Measurements from ENCODE around the gene CDC42BPA.
"Not testable (repeated sequence)": the region's sequence is repeated elsewhere in the genome, so short reads cannot be mapped to it uniquely, and the experiment has no call there.

CDC42BPA gene

DNA sequence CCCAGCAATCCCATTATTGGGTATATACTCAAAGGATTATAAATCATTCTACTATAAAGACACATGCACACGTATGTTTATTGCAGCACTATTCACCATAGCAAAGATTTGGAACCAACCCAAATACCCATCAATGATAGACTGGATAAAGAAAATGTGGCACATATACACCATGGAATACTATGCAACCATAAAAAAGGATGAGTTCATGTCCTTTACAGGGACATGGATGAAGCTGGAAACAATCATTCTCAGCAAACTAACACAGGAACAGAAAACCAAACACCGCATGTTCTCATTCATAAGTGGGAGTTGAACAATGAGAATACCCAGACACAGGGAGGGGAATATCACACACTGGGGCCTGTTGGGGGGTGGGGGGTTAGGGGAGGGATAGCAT lies 318.7 kb downstream of the CDC42BPA start:
- not testable (repeated sequence) for DNase-seq (ENCODE audit: low read depth in 2 of 2)

- no peak for DNase-seq (ENCODE audit: low read depth in 2 of 2)
Observed at GRCh38 chr1:226995365-226996332, 322.6 kb downstream of the CDC42BPA start.

DNA sequence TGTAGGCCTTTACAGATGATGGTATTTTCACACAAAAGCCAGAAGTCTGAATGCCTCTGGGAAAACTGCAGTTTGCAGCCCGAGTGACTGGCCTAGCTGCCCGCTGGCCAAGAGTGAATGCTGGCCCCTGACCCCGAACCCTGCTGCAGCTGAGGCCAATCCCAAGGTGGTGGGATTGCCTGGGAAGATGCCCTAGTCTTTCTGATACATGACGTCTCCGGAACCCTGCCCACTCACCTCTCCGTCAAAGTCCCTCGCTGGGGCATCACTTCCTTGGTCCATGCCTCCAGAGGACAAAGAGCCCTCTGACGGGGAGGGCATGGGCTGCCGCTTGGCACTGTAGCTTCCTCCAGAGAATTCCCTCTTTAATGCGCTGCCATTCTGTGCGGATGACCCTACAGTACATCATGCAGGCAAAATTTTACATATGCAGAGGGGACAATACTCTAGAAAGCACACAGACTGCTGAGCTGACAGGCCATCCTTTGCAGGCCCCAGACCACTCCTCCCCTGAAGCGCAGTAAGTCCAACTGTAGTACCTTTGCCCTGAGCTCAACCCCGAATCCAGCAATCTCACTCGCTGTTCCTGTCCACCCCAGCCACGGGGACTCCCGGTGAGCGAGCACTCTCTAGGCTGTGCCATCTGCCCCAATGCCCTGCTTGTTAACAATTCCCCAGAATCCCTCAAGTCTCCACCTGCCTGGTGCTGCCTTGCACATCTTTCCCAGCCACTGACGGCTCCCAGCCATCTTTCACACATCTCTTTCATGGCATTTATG lies 323.5 kb downstream of the CDC42BPA start:
- DNase-seq (ENCODE audit: low read depth in 2 of 2) = no peak

DNA sequence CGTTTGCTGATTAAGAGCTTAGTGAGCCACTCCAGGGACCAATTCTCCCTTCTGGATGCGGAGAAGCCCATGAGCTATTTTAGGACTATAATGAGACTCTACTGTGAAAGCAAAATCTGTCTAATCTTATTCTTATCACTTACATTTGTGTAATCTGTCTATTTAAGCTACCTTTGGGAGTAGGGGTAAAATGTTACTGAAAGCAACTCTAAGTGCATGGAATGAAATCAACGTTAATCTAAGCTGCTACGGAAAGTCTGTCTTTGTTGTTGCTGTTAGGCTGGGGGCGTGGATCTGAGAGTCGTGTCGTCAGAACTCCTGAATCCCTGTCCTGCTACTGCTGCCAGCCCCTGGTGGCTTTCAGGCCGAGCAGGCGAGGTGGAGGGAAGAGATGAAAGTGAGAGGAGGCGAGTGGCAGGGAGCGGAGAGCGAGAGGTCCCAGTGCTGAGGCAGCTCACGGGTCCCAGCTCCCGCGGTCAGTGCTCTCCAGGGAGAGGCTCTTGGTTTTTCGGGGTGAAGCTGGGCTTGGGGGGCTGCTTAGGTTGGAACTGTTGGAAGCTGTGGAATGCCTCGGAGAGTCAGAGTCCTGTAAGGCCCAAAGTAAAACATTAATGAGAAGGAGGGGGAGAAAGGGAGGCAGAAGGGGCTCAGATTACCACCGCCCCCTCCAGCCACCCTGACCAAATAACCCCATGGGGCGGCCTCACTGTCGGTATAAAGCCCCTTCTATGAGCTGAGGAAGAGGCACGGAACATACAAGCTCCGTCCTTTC lies 324.3 kb downstream of the CDC42BPA start:
- DNase-seq (ENCODE audit: low read depth in 2 of 2) = no peak

GRCh38 chr1:226991920-226992319 lies 326.4 kb downstream of the CDC42BPA start:
- no peak for DNase-seq (ENCODE audit: low read depth in 2 of 2)

GRCh38 chr1:226990133-226990716 lies 328.1 kb downstream of the CDC42BPA start:
- no peak for DNase-seq (ENCODE audit: low read depth in 2 of 2)

GRCh38 chr1:226989085-226989920 lies 329.0 kb downstream of the CDC42BPA start:
- DNase-seq (ENCODE audit: low read depth in 2 of 2) = no peak

DNA sequence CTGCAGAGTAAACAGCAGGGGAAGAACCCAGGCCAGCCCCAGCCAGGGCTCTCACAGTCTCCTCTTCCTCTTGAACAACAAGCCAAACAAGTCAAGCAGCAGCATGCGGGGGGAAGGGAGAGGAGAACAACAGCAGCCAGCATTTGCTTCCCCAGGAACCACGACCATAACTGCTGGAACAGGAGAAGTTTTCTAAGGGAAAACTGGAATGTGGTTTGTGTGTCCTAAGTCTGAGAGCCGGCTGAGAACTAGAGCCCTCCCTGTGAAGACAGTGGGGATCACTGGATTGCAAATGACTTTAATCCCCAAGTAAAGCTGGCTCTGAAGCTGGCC lies 330.0 kb downstream of the CDC42BPA start:
- DNase-seq (ENCODE audit: low read depth in 2 of 2) = no peak

DNA sequence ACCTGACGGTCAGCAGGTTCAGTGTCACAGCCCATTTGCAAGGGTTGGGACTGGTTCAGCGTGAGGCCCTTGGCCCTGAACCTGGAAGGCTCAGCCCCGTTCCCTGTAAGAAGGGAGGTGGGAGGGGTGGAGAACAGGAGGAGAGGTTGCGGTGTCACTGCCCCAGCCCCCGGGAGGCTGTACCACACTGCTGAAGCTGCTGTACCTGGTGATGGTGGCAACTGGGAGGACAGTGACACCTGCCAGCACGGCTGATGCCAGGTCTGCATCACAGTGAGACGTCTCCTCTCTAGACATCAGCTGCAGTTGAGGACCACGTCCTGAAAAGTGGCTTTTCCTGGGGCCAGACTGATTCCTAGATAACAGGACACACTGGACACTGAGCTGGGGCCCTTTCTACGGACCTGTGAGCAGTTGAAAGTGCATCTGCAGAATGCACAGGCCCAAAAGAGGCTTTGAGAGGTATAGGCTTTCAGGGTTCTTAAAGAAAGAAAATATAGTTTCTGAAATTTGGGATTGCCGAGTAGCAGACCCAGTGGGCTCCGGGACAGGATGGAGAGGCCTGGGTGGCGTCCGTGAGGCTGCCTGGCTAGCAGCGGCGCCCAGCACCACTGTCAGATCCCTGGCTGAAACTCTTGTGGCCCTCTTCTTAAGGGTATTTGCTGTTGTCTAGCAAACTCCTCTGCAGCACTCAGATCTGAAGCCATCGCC lies 330.5 kb downstream of the CDC42BPA start:
- DNase-seq (ENCODE audit: low read depth in 2 of 2) = no peak

DNA sequence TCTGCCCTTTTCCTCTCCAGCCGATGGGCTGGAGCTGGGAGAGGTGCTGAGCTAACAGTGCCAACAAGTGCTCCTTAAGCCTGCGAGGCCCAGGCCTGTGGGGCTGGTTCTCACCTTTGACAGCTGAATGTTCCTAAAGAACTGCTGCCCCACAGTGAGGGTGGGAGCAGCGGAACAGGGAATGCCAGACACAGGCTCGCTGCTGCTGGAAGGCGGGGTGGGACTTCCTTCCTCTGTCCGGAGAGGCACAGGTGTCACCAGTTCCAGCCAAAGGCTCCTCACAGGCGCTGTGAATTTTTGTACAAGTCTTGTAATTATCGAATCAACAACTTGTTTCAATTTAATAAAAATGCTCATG lies 331.1 kb downstream of the CDC42BPA start:
- no peak for DNase-seq (ENCODE audit: low read depth in 2 of 2)

- no peak for DNase-seq (ENCODE audit: low read depth in 2 of 2)
Observed at GRCh38 chr1:226986496-226987178, 331.7 kb downstream of the CDC42BPA start.

- DNase-seq (ENCODE audit: low read depth in 2 of 2) = no peak
Observed at GRCh38 chr1:226985839-226986463, 332.3 kb downstream of the CDC42BPA start.

GRCh38 chr1:226985239-226985838 lies 333.0 kb downstream of the CDC42BPA start:
- DNase-seq (ENCODE audit: low read depth in 2 of 2) = no peak

DNA sequence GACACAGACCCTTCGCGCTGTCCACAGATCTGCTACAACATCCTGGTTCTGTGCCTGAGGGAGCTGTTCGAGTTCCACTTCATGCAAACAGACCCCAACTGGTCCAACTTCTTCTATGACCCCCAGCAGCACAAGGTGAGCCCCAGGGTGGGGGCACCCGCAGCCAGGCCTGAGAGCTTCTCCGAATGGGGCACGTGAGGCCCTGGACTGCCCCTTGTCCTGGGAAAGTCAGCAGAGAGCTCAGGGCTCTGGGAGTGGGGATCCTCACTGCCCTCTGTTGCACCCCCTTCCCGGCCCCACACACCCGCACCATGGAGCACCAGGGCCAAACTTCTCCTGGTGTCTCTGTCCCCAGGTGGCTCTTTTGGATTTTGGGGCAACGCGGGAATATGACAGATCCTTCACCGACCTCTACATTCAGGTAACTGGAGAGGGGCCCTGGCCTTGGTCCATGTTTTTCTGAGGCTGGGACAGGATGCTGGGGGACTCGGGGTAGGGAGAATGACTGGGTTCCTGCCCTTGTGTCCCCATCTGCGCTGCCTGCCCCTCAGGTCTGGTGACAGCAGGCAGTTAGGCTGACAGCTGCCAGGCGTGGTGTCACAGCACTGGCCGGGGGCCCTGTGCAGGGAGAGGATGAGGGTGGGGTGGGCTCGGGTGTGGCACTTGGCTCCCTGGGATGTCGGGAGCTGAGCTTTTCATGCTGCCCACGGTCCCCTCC lies 333.6 kb downstream of the CDC42BPA start:
- DNase-seq (ENCODE audit: low read depth in 2 of 2) = no peak

DNA sequence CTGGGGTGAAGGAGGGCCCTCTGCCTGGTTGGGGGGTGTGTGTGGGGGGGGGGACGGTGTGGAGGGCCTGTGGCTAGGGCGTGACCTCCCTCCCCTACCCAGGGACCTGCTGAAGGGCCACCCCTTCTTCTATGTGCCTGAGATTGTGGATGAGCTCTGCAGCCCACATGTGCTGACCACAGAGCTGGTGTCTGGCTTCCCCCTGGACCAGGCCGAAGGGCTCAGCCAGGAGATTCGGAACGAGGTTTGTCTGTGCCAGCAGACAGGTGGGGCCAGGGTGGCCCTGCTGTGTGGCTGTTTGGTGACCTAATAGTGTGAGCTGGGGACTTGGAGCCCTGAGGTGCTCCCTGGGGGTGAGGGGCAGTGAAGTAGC lies 334.3 kb downstream of the CDC42BPA start:
- no peak for DNase-seq (ENCODE audit: low read depth in 2 of 2)

- no peak for DNase-seq (ENCODE audit: low read depth in 2 of 2)
Observed at GRCh38 chr1:226983247-226983991, 334.9 kb downstream of the CDC42BPA start.

DNA sequence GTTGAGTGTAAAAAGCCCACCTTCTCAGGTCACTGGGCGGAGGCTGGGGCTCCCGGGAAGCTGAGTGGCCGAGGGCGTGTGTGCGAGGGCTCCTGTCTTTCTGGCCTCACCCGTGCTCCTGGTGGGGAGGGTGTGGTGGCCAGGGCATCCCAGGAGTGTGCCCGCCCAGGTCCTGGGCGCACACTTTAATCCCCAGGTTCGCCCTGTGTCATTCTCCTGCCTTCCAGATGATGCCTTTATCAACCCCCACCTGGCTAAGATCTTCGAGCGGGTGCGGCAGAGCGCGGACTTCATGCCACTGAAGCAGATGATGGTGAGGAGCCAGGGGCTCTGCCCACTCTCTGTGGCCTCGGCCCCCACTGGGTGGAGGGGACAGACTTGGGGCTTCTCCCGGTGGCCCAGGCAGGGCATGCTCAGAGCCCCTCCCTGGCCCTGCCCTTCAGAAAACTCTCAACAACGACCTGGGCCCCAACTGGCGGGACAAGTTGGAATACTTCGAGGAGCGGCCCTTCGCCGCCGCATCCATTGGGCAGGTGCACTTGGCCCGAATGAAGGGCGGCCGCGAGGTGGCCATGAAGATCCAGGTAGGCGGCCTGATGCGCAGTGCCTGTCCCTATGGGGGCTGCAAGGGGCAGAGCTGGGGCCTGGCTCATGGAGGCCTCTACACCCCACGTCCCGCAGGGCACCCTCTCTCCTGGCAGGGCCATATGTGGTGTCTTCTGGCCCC lies 335.7 kb downstream of the CDC42BPA start:
- no peak for DNase-seq (ENCODE audit: low read depth in 2 of 2)

All from fibroblast of skin of left quadriceps (primary cell).